ENCODE measurements around the gene P2RX2. TPM values are rescaled to one million over a fixed set of nuclear protein-coding genes. Genes with fewer than 3 reads are reported as not detected.

P2RX2 gene
- total and polyA plus RNA-seq, 9 donors, result 0.12 to 1.5 (median 0.23) TPM; not detected in 6

DNA sequence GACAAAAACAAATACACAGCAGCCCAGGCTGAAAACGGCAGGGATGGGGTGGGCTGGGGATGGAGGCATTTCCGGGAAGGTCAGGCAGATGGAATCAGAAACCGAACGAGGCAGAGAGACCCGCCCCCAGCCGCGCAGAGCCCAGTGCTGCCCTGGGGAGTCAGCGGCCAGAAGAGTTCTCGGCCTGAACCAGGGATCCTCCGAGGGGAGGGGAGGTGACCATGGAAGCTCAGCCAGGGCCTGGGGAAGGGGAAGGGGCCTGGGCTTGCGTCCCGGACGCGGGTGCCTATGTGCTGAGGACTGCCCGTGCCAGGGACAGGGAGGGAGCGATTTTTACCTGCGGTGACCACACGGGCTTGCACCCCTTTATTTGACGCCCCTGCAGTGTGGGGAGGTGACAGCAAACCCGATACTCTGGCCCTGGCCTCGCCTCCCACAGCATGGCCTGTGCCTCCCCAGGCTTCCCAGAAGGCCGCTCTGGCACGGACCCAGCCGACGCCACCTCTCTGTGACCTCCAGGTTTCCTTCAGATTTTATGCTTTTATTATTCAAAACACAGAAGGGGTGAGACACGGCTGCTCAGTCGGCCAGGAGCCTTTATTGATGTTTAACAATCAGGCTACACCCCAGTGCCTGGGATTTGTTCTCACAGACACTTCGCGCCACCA is 15.9 kb upstream of the P2RX2 start:
- Histone ChIP-seq H3K27ac (ENCODE audit: low read length) (peak overlapping the region; percentile 91), H3K4me3 (ENCODE audit: low read length) (peak overlapping the region; percentile 46)
- 22% methylated on average over 23 of the region's 29 CpGs for WGBS (ENCODE audit: insufficient coverage)

GRCh38 chr12:132603240-132604150 is 15.1 kb upstream of the P2RX2 start:
- WGBS (ENCODE audit: insufficient coverage), result 28% methylated on average over 55 of the region's 67 CpGs
- peaks cover 67% of the 10 kb centered on the region for H3K27me3 ChIP-seq (ENCODE audit: control insufficient read depth, insufficient read depth, low read length)
- peak overlapping the region; percentile 46 for H3K4me3 ChIP-seq (ENCODE audit: low read length)
- H3K9me3 ChIP-seq (replicated peaks; ENCODE audit: control insufficient read depth, low read depth, low read length), result no peaks in the 10 kb centered on the region
- peak overlapping the region; percentile 91 for H3K27ac ChIP-seq (ENCODE audit: low read length)
- no peak for DNase-seq
- no peaks in the 10 kb centered on the region for H3K36me3 ChIP-seq (ENCODE audit: control insufficient read depth, insufficient read depth, low read length)
- H3K4me1 ChIP-seq (ENCODE audit: control insufficient read depth, insufficient read depth, low read length), result peaks cover 52% of the 10 kb centered on the region

More for the DNA sequence above, 15.9 kb upstream of the P2RX2 start:
- peak; percentile 81 for DNase-seq
- Histone ChIP-seq H3K4me1 (ENCODE audit: control insufficient read depth, insufficient read depth, low read length) (peaks cover 52% of the 10 kb centered on the region), H3K36me3 (ENCODE audit: control insufficient read depth, insufficient read depth, low read length) (no peaks in the 10 kb centered on the region), H3K9me3 (replicated peaks; ENCODE audit: control insufficient read depth, low read depth, low read length) (no peaks in the 10 kb centered on the region), H3K27me3 (ENCODE audit: control insufficient read depth, insufficient read depth, low read length) (peaks cover 60% of the 10 kb centered on the region)

DNA sequence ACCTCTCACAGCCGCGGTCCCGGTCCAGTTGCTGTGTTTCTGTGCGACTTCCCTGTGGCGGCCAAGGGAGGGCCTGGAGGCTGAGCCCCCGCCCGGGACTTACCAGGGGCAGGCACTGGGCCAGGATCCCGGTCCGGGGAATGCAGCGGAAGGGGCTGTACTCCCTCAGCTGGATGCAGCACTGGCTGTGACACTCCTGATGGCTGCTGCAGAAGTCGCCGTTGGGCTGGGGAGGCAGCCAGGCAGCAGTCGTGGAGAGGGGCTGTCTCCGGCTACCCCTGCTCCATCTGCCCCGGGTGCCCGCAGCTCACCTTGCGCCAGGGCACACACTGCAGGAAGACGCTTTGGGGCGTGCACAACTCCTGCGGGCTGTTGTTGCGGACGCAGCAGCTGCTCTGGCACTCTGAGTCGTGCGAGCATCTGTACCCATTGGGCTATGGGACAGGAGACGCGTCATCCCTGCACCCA is 14.4 kb upstream of the P2RX2 start:
- Histone ChIP-seq H3K4me1 (ENCODE audit: control insufficient read depth, insufficient read depth, low read length) (peaks cover 48% of the 10 kb centered on the region), H3K9me3 (replicated peaks; ENCODE audit: control insufficient read depth, low read depth, low read length) (no peaks in the 10 kb centered on the region), H3K36me3 (ENCODE audit: control insufficient read depth, insufficient read depth, low read length) (no peaks in the 10 kb centered on the region), H3K27me3 (ENCODE audit: control insufficient read depth, insufficient read depth, low read length) (peaks cover 71% of the 10 kb centered on the region), H3K27ac (ENCODE audit: low read length) (peak overlapping the region; percentile 91), H3K4me3 (ENCODE audit: low read length) (peak overlapping the region; percentile 46)
- WGBS (ENCODE audit: insufficient coverage), result 12% methylated on average over 18 of the region's 26 CpGs
- peak; percentile 61 for DNase-seq

DNA sequence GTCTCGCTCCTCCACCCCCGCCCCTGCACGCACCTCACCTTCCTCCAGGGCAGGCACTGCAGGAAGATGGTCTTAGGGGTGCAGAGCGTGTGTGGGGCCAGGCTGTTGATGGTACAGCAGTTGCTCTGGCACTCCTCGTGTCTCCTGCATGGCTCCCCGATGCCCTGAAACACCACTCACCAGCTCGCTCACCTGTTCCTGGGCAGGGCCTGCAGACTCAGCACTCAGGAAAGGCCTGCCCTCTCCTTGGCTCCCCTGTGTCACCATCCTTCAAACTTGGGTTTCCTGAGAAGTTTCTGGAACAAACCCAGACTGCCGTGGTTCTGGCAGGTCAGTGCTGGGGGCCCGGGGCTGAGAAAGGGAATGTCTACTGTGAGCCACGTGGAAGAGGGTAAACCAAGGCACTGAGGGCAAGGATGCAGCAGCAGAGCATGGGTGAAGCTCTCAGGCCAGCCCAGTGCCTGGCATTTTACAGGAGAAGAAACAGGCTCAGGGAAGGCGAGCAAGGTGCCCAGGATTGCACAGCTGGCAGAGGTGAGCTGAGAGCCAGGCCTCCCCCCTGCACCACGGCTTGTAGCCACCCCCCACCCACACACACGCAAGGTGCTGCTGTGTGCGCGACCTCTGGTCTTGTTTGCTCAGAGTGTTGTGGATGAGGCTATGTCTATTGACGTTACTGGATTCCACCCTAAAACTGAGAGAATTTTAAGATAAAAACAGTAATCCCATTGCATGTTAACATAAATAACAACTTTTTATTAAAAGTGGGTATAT is 13.7 kb upstream of the P2RX2 start:
- DNase-seq, result no peak
- Histone ChIP-seq H3K27me3 (ENCODE audit: control insufficient read depth, insufficient read depth, low read length) (peaks cover 78% of the 10 kb centered on the region), H3K4me1 (ENCODE audit: control insufficient read depth, insufficient read depth, low read length) (peaks cover 47% of the 10 kb centered on the region), H3K9me3 (replicated peaks; ENCODE audit: control insufficient read depth, low read depth, low read length) (no peaks in the 10 kb centered on the region), H3K36me3 (ENCODE audit: control insufficient read depth, insufficient read depth, low read length) (no peaks in the 10 kb centered on the region), H3K4me3 (ENCODE audit: low read length) (no peak overlapping the region), H3K27ac (ENCODE audit: low read length) (no peak overlapping the region)
- 69% methylated on average over 9 of the region's 16 CpGs for WGBS (ENCODE audit: insufficient coverage)

DNA sequence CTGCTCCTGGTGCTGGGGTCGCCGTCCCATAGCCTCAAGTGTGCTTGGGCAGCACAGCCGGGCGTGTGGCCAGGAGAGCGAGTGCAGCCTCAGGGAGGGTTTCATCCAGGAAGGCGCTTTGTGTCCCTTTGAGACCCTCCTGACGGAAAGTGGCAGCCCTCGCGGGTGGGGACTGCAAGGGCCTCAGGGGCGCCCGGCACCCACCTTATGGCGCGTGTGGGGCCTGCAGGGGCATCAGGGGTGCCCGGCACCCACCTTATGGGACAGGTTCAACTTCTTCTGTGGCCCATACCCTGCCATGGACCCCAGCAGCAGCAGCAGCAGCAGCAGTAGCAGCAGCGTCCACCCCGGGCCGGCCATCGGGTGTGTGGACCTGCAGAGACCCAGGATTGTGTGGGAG is 12.7 kb upstream of the P2RX2 start:
- WGBS (ENCODE audit: insufficient coverage), result 75% methylated on average over 11 of the region's 18 CpGs
- no peak for DNase-seq
- H3K27ac ChIP-seq (ENCODE audit: low read length), result no peak overlapping the region
- peaks cover 85% of the 10 kb centered on the region for H3K27me3 ChIP-seq (ENCODE audit: control insufficient read depth, insufficient read depth, low read length)
- no peaks in the 10 kb centered on the region for H3K36me3 ChIP-seq (ENCODE audit: control insufficient read depth, insufficient read depth, low read length)
- no peak overlapping the region for H3K4me3 ChIP-seq (ENCODE audit: low read length)
- no peaks in the 10 kb centered on the region for H3K9me3 ChIP-seq (replicated peaks; ENCODE audit: control insufficient read depth, low read depth, low read length)
- H3K4me1 ChIP-seq (ENCODE audit: control insufficient read depth, insufficient read depth, low read length), result peaks cover 46% of the 10 kb centered on the region

DNA sequence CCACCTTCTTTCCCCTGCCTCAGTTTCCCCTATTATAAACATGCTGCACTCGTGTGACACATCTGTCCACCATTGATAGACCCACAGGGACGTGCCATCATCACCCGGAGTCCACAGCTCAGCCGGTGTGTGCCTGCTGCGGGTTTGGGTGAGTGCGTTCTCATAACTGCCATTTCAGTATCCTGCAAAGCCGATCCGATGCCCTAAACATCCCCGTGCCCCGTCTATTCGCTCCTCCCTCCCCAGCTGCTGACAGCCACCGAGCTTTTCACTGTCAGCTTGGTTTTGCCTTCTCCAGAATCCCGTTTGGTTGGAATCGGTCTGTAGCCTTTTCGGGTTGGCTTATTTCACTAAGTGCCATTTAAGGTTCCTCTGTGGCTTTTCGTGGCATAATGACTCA is 12.1 kb upstream of the P2RX2 start:
- H3K4me3 ChIP-seq (ENCODE audit: low read length), result no peak overlapping the region
- H3K27me3 ChIP-seq (ENCODE audit: control insufficient read depth, insufficient read depth, low read length), result peaks cover 84% of the 10 kb centered on the region
- H3K4me1 ChIP-seq (ENCODE audit: control insufficient read depth, insufficient read depth, low read length), result peaks cover 41% of the 10 kb centered on the region

DNA sequence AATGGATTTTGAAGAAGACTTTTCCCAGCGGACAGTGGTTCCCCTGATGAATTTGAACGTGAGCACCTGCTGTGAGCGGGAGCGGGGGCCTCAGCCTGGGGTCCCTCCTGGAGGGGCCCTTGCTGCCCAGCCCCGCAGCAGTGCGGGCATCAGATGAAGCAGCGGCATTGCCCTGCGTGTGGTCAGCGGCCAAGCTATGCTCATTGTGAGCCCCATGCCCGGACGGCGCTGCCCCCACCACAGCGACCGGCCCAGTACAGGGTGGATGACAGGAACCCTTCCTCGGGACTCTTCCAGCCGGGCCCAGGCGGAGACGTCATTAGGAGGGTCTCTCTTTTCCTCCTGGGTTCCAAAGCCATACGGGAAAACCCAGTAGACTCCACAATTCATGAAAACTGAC is 11.6 kb upstream of the P2RX2 start:
- H3K27ac ChIP-seq (ENCODE audit: low read length), result no peak overlapping the region
- peaks cover 86% of the 10 kb centered on the region for H3K27me3 ChIP-seq (ENCODE audit: control insufficient read depth, insufficient read depth, low read length)
- peaks cover 5% of the 10 kb centered on the region for H3K9me3 ChIP-seq (replicated peaks; ENCODE audit: control insufficient read depth, low read depth, low read length)
- WGBS (ENCODE audit: insufficient coverage), result 72% methylated on average over 15 of the region's 19 CpGs
- peaks cover 36% of the 10 kb centered on the region for H3K4me1 ChIP-seq (ENCODE audit: control insufficient read depth, insufficient read depth, low read length)
- no peaks in the 10 kb centered on the region for H3K36me3 ChIP-seq (ENCODE audit: control insufficient read depth, insufficient read depth, low read length)
- no peak overlapping the region for H3K4me3 ChIP-seq (ENCODE audit: low read length)
- DNase-seq, result no peak

More for the DNA sequence above, 12.1 kb upstream of the P2RX2 start:
- no peak for DNase-seq
- Histone ChIP-seq H3K36me3 (ENCODE audit: control insufficient read depth, insufficient read depth, low read length) (no peaks in the 10 kb centered on the region), H3K27ac (ENCODE audit: low read length) (no peak overlapping the region), H3K9me3 (replicated peaks; ENCODE audit: control insufficient read depth, low read depth, low read length) (peaks cover 3% of the 10 kb centered on the region)
- WGBS (ENCODE audit: insufficient coverage), result 59% methylated on average over 16 of the region's 16 CpGs

- H3K27me3 ChIP-seq (ENCODE audit: control insufficient read depth, insufficient read depth, low read length), result peaks cover 76% of the 10 kb centered on the region
- H3K9me3 ChIP-seq (replicated peaks; ENCODE audit: control insufficient read depth, low read depth, low read length), result peaks cover 6% of the 10 kb centered on the region
- H3K4me1 ChIP-seq (ENCODE audit: control insufficient read depth, insufficient read depth, low read length), result peaks cover 22% of the 10 kb centered on the region
- H3K36me3 ChIP-seq (ENCODE audit: control insufficient read depth, insufficient read depth, low read length), result no peaks in the 10 kb centered on the region
- no peak for DNase-seq
- no peak overlapping the region for H3K4me3 ChIP-seq (ENCODE audit: low read length)
- WGBS (ENCODE audit: insufficient coverage), result 33% methylated on average over 22 of the region's 25 CpGs
- H3K27ac ChIP-seq (ENCODE audit: low read length), result no peak overlapping the region
Measured at GRCh38 chr12:132608231-132609171, 10.1 kb upstream of the P2RX2 start.

DNA sequence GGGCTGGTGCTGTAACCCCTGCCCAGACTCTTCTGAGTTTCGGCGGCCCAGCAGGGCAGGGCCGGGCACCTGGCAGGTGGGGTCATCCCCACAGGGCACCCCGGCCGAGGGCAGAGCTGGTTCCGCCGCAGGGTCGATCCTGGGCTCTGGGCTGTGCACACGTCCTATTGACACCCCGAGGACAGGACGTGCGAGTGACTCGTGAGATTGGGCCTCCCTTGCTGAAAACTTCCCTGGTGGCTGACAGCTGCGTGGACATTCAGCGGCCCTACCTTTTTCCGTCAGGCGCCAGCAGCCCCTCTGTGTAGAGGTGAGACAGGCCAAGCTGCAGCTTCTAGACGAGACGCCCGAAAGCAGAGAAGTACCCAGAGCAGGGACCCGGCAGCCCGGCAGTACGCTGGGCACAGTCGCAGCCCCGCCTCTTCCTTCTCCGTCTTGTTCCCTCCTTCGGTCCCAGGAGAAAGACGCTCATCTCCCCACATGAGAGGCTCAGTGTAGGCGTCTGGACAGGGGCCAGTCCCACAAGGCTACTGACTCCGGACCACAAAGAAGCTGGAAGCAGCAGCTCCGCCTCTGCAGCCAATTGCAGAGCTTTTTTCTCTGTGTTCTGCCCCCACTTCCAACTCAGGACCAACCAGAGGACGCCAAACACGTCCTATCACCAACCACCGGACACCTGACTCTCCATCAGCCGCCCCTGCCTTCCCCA is 8.4 kb upstream of the P2RX2 start, which contains the start of gene LRCOL1:
Gene LRCOL1, minus strand, starts transcription at position 532 of the 709 bp plus-strand sequence. CDS start 4,331 bp downstream, outside the sequence.
- H3K27ac ChIP-seq (ENCODE audit: low read length), result no peak within 1 kb of the TSS
- peaks cover 11% of the 10 kb centered on the region for H3K4me1 ChIP-seq (ENCODE audit: control insufficient read depth, insufficient read depth, low read length)
- 23% methylated on average over 33 of the region's 35 CpGs for WGBS (ENCODE audit: insufficient coverage)
- peaks cover 64% of the 10 kb centered on the region for H3K27me3 ChIP-seq (ENCODE audit: control insufficient read depth, insufficient read depth, low read length)
- no peak within 1 kb of the TSS for H3K4me3 ChIP-seq (ENCODE audit: low read length)
- DNase-seq, result peak; percentile 73
- H3K36me3 ChIP-seq (ENCODE audit: control insufficient read depth, insufficient read depth, low read length), result no peaks in the 10 kb centered on the region
- peaks cover 6% of the 10 kb centered on the region for H3K9me3 ChIP-seq (replicated peaks; ENCODE audit: control insufficient read depth, low read depth, low read length)

Data from muscle of leg (tissue), 11 donors.